HG03066 (cell line): ENCODE data around the gene AUTS2.

Experiments
- ATAC-seq: cut with Tn5 transposase; IDR thresholded peaks from one replicate; pipeline ENCODE4 v1.9.1; 2021; ENCODE audit warnings: low read depth; ENCODE audit not compliant: unreplicated experiment

Gene AUTS2

GRCh38 chr7:69599286-69599954 lies 1.1 kb downstream of the AUTS2 start:
- ATAC-seq = no peak

- ATAC-seq = no peak
Observed at GRCh38 chr7:69599955-69600709, 1.9 kb downstream of the AUTS2 start.

- no peak for ATAC-seq
Observed at GRCh38 chr7:69600710-69601519, 2.6 kb downstream of the AUTS2 start.

- ATAC-seq = no peak
Observed at GRCh38 chr7:69602522-69602921, 4.2 kb downstream of the AUTS2 start.

GRCh38 chr7:69603351-69603750 lies 5.1 kb downstream of the AUTS2 start:
- no peak for ATAC-seq

- ATAC-seq = peak; percentile 64
Observed at GRCh38 chr7:69603937-69604494, 5.7 kb downstream of the AUTS2 start.

- no peak for ATAC-seq
Observed at GRCh38 chr7:69605070-69605469, 6.8 kb downstream of the AUTS2 start.

- ATAC-seq = no peak
Observed at GRCh38 chr7:69605546-69605945, 7.3 kb downstream of the AUTS2 start.

- no peak for ATAC-seq
Observed at GRCh38 chr7:69608049-69608448, 9.8 kb downstream of the AUTS2 start.

GRCh38 chr7:69608878-69609277 lies 10.6 kb downstream of the AUTS2 start:
- ATAC-seq = no peak

- ATAC-seq = no peak
Observed at GRCh38 chr7:69609541-69610373, 11.5 kb downstream of the AUTS2 start.

GRCh38 chr7:69610374-69611084 lies 12.3 kb downstream of the AUTS2 start:
- no peak for ATAC-seq

- no peak for ATAC-seq
Observed at GRCh38 chr7:69612981-69613380, 14.7 kb downstream of the AUTS2 start.

- no peak for ATAC-seq
Observed at GRCh38 chr7:69613846-69614245, 15.6 kb downstream of the AUTS2 start.

- no peak for ATAC-seq
Observed at GRCh38 chr7:69615685-69616084, 17.4 kb downstream of the AUTS2 start.

GRCh38 chr7:69617364-69617763 lies 19.1 kb downstream of the AUTS2 start:
- no peak for ATAC-seq

GRCh38 chr7:69619054-69619453 lies 20.8 kb downstream of the AUTS2 start:
- ATAC-seq = no peak

GRCh38 chr7:69619635-69620034 lies 21.4 kb downstream of the AUTS2 start:
- ATAC-seq = no peak

GRCh38 chr7:69620063-69620462 lies 21.8 kb downstream of the AUTS2 start:
- ATAC-seq = no peak

- ATAC-seq = no peak
Observed at GRCh38 chr7:69620650-69621049, 22.4 kb downstream of the AUTS2 start.
